ENCODE results near the gene TRPC6.
A peak's percentile ranks its signal among the peaks of the same experiment; 100 is the strongest.

GRCh38 chr11:101620026-101620425 is 36.2 kb upstream of the TRPC6 start:
- TF ChIP-seq TAF1 (IDR thresholded peaks at IDR 0.05; ENCODE audit: low read depth): no peak
- TF ChIP-seq EZH2 (IDR thresholded peaks at IDR 0.05; ENCODE audit: borderline replicate concordance, insufficient read depth, low read length, poor library complexity, severe bottlenecking): no peak
- TF ChIP-seq, protein P1, sequence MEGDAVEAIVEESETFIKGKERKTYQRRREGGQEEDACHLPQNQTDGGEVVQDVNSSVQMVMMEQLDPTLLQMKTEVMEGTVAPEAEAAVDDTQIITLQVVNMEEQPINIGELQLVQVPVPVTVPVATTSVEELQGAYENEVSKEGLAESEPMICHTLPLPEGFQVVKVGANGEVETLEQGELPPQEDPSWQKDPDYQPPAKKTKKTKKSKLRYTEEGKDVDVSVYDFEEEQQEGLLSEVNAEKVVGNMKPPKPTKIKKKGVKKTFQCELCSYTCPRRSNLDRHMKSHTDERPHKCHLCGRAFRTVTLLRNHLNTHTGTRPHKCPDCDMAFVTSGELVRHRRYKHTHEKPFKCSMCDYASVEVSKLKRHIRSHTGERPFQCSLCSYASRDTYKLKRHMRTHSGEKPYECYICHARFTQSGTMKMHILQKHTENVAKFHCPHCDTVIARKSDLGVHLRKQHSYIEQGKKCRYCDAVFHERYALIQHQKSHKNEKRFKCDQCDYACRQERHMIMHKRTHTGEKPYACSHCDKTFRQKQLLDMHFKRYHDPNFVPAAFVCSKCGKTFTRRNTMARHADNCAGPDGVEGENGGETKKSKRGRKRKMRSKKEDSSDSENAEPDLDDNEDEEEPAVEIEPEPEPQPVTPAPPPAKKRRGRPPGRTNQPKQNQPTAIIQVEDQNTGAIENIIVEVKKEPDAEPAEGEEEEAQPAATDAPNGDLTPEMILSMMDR (IDR thresholded peaks at IDR 0.05; ENCODE audit: poor library complexity, severe bottlenecking): peak; percentile 20
- TF ChIP-seq SMC3 (conservative IDR thresholded peaks at IDR 0.05; ENCODE audit: poor library complexity): no peak
- TF ChIP-seq POLR2AphosphoS5 (IDR thresholded peaks at IDR 0.05): peak; percentile 47
- peak; percentile 66 for TF ChIP-seq EP300 (conservative IDR thresholded peaks at IDR 0.05; ENCODE audit: poor library complexity, severe bottlenecking)
- TF ChIP-seq REST (IDR thresholded peaks at IDR 0.05; ENCODE audit: borderline replicate concordance): no peak
